H9 (cell line): Measurements from ENCODE around the gene PEX10. TPM values are rescaled to one million over a fixed set of nuclear protein-coding genes. Genes with fewer than 3 reads are reported as not detected.

Experiments used
- DNase-seq: peaks from one replicate; pipeline ENCODE4 v3.0.0-alpha.2; 2017
- H2AFZ ChIP-seq: one replicate; pipeline ENCODE4 v1.6.1; 2013; ENCODE audit warnings: mild to moderate bottlenecking, low read length, control low read depth, moderate library complexity
- H2AK5ac ChIP-seq: 2 replicates; pipeline ENCODE4 v1.6.1; 2013; ENCODE audit warnings: low read length, control low read depth, mixed read lengths; ENCODE audit not compliant: insufficient read length
- H2BK120ac ChIP-seq: one replicate; pipeline ENCODE4 v1.6.1; 2013; ENCODE audit warnings: low read depth, mild to moderate bottlenecking, low read length, control low read depth, inconsistent platforms; ENCODE audit not compliant: poor library complexity, severe bottlenecking
- H2BK12ac ChIP-seq: 2 replicates; pipeline ENCODE4 v1.6.1; 2013; ENCODE audit warnings: low read length, control low read depth, mixed read lengths, low read depth; ENCODE audit not compliant: insufficient read length
- H2BK15ac ChIP-seq: 2 replicates; pipeline ENCODE4 v1.6.1; 2013; ENCODE audit warnings: low read depth, low read length, control low read depth
- H2BK20ac ChIP-seq: one replicate; pipeline ENCODE4 v1.6.1; 2013; ENCODE audit warnings: low read depth, mild to moderate bottlenecking, low read length, control low read depth, inconsistent platforms; ENCODE audit not compliant: poor library complexity, severe bottlenecking
- H2BK5ac ChIP-seq: 2 replicates; pipeline ENCODE4 v1.6.1; 2013; ENCODE audit warnings: low read length, control low read depth, mixed read lengths; ENCODE audit not compliant: insufficient read length
- H3K14ac ChIP-seq: 2 replicates; pipeline ENCODE4 v1.6.1; 2013; ENCODE audit warnings: low read length, control low read depth; ENCODE audit not compliant: insufficient read depth
- H3K18ac ChIP-seq: 2 replicates; pipeline ENCODE4 v1.6.1; 2013; ENCODE audit warnings: low read depth, mild to moderate bottlenecking, mixed read lengths, low read length, control low read depth; ENCODE audit not compliant: insufficient read length
- H3K23ac ChIP-seq: 2 replicates; pipeline ENCODE4 v1.6.1; 2013; ENCODE audit warnings: low read length, control low read depth, mixed read lengths, low read depth; ENCODE audit not compliant: insufficient read length
- H3K23me2 ChIP-seq: 2 replicates; pipeline ENCODE4 v1.6.1; 2013; ENCODE audit warnings: low read depth, mild to moderate bottlenecking, mixed read lengths, low read length, control low read depth; ENCODE audit not compliant: insufficient read length, poor library complexity, severe bottlenecking
- H3K27ac ChIP-seq: 2 replicates; pipeline ENCODE4 v1.5.1; 2013; ENCODE audit warnings: low read length, control low read depth, mixed read lengths, low read depth; ENCODE audit not compliant: insufficient read length
- H3K27me3 ChIP-seq: 2 replicates; pipeline ENCODE4 v1.6.1; 2013; ENCODE audit warnings: low read length, control low read depth, inconsistent platforms; ENCODE audit not compliant: insufficient read depth
- H3K4ac ChIP-seq: 2 replicates; pipeline ENCODE4 v1.6.1; 2013; ENCODE audit warnings: low read depth, mild to moderate bottlenecking, control low read depth, inconsistent platforms, low read length, moderate library complexity
- H3K4me1 ChIP-seq: 2 replicates; pipeline ENCODE4 v1.6.1; 2013; ENCODE audit warnings: low read length, control low read depth, inconsistent platforms; ENCODE audit not compliant: insufficient read depth
- H3K4me2 ChIP-seq: 2 replicates; pipeline ENCODE4 v1.6.1; 2013; ENCODE audit warnings: low read length, control low read depth, mixed read lengths; ENCODE audit not compliant: insufficient read length, insufficient read depth
- H3K56ac ChIP-seq: 2 replicates; pipeline ENCODE4 v1.6.1; 2013; ENCODE audit warnings: low read depth, mild to moderate bottlenecking, mixed read lengths, low read length, control low read depth; ENCODE audit not compliant: insufficient read length
- H3K79me1 ChIP-seq: 2 replicates; pipeline ENCODE4 v1.6.1; 2013; ENCODE audit warnings: low read depth, mild to moderate bottlenecking, moderate library complexity, low read length, control low read depth, inconsistent platforms; ENCODE audit not compliant: insufficient read depth, poor library complexity, severe bottlenecking
- H3K79me2 ChIP-seq: 2 replicates; pipeline ENCODE4 v1.6.1; 2013; ENCODE audit warnings: low read length, control low read depth, inconsistent platforms; ENCODE audit not compliant: insufficient read depth
- H3K9ac ChIP-seq: 2 replicates; pipeline ENCODE4 v1.6.1; 2013; ENCODE audit warnings: low read length, control low read depth, mixed read lengths; ENCODE audit not compliant: insufficient read length; ENCODE audit errors: extremely low read depth
- H3K9me3 ChIP-seq: one replicate; pipeline ENCODE4 v1.6.1; 2013; ENCODE audit warnings: low read depth, low read length, inconsistent platforms; ENCODE audit not compliant: control insufficient read depth
- H3T11ph ChIP-seq: one replicate; pipeline ENCODE4 v1.6.1; 2013; ENCODE audit warnings: mild to moderate bottlenecking, low read length, control low read depth, inconsistent platforms
- H4K20me1 ChIP-seq: one replicate; pipeline ENCODE4 v1.6.1; 2013; ENCODE audit not compliant: control insufficient read depth, insufficient read length, insufficient read depth
- H4K5ac ChIP-seq: 2 replicates; pipeline ENCODE4 v1.6.1; 2013; ENCODE audit warnings: low read depth, mild to moderate bottlenecking, mixed read lengths, low read length, control low read depth; ENCODE audit not compliant: insufficient read length
- H4K8ac ChIP-seq: replicated peaks from 2 replicates; pipeline ENCODE4 v1.6.1; 2013; ENCODE audit warnings: low read length, control low read depth, mixed read lengths, low read depth; ENCODE audit not compliant: insufficient read length
- H4K91ac ChIP-seq: 2 replicates; pipeline ENCODE4 v1.6.1; 2013; ENCODE audit warnings: low read depth, mild to moderate bottlenecking, moderate library complexity, mixed read lengths, low read length, control low read depth; ENCODE audit not compliant: insufficient read length
- H3K27ac Mint-ChIP-seq, 3 experiments: 2 replicates in 2 of 3; 3 replicates in 1 of 3; pipeline ENCODE4 v1.8.0; 2020 to 2021; ENCODE audit warnings: mixed read lengths in 3 of 3, mild to moderate bottlenecking in 1 of 3, moderate library complexity in 1 of 3
- H3K27me3 Mint-ChIP-seq: 2 replicates; pipeline ENCODE4 v1.8.0; 2021; ENCODE audit warnings: low read depth, mild to moderate bottlenecking, moderate library complexity, mixed read lengths
- H3K36me3 Mint-ChIP-seq, 3 experiments: 2 replicates in 2 of 3; 3 replicates in 1 of 3; pipeline ENCODE4 v1.8.0; 2020 to 2021; ENCODE audit warnings: low read depth in 3 of 3, mixed read lengths in 3 of 3; ENCODE audit not compliant: insufficient read depth in 1 of 3
- H3K4me1 Mint-ChIP-seq, 2 experiments: 2 replicates each; pipeline ENCODE4 v1.8.0; 2020; ENCODE audit warnings: mixed read lengths in 2 of 2
- H3K4me3 Mint-ChIP-seq, 2 experiments: 2 replicates in 1 of 2; 3 replicates in 1 of 2; pipeline ENCODE4 v1.8.0; 2020 to 2021; ENCODE audit warnings: mild to moderate bottlenecking in 2 of 2, mixed read lengths in 2 of 2, moderate library complexity in 1 of 2
- H3K9me3 Mint-ChIP-seq, 2 experiments: 2 replicates in 1 of 2; 3 replicates in 1 of 2; pipeline ENCODE4 v1.8.0; 2020; ENCODE audit warnings: mild to moderate bottlenecking in 2 of 2, mixed read lengths in 2 of 2, moderate library complexity in 1 of 2
- CTCF ChIP-seq: fragments of 200-600 bp; sonication (generic); conservative IDR thresholded peaks from 3 replicates; pipeline ENCODE4 v1.8.0; 2021; ENCODE audit warnings: antibody characterized with exemption, mild to moderate bottlenecking
- WGBS: extraction: QIAGEN DNeasy Blood & Tissue Kit; methylation state at CpG from one replicate; pipeline ENCODE4 v1.1.7; 2013; ENCODE audit warnings: missing lambda C conversion rate, low lambda C conversion rate, mixed read lengths; ENCODE audit not compliant: insufficient read length; ENCODE audit errors: extremely low coverage; 5-methylcytosine and 5-hydroxymethylcytosine counted together
- total RNA-seq: library from RNA; stranded (reverse); gene quantifications from 2 replicates; pipeline ENCODE4 v1.2.1, GENCODE V29; 2021

PEX10 gene
- total RNA-seq, 1 experiment from 2014 or later = 34.4 TPM

- Histone ChIP-seq H3K9me3 (no peaks in the 10 kb centered on the region), H3T11ph (no peak overlapping the region), H2BK120ac (no peak overlapping the region), H3K27me3 (no peaks in the 10 kb centered on the region), H3K27ac (no peak overlapping the region), H3K79me1 (no peaks in the 10 kb centered on the region), H3K79me2 (no peaks in the 10 kb centered on the region), H2BK15ac (no peak overlapping the region), H4K5ac (no peak overlapping the region), H3K56ac (no peak overlapping the region), H4K91ac (no peak overlapping the region), H2BK5ac (no peak overlapping the region), H4K20me1 (no peaks in the 10 kb centered on the region), H2BK20ac (no peak overlapping the region), H2BK12ac (no peak overlapping the region), H4K8ac (no peak overlapping the region), H3K9ac (no peak overlapping the region), H3K4ac (no peak overlapping the region), H3K4me2 (no peak overlapping the region), H3K4me1 (no peaks in the 10 kb centered on the region), H3K23ac (no peak overlapping the region), H2AK5ac (no peak overlapping the region), H3K23me2 (no peaks in the 10 kb centered on the region), H2AFZ (no peak overlapping the region), H3K14ac (no peak overlapping the region), H3K18ac (no peak overlapping the region)
- H3K36me3 Mint-ChIP-seq = no peaks in the 10 kb centered on the region; a peak in 1 of 7 replicates
- no peaks in the 10 kb centered on the region for H3K4me1 Mint-ChIP-seq
- TF ChIP-seq CTCF = no peak
- no peaks in the 10 kb centered on the region; the same call in none of the 2 replicates for H3K27me3 Mint-ChIP-seq
- DNase-seq = no peak
- no peak overlapping the region for H3K27ac Mint-ChIP-seq
- WGBS = no CpG with 5 or more reads among the region's 16 CpGs
- H3K4me3 Mint-ChIP-seq = no peak overlapping the region
- no peaks in the 10 kb centered on the region for H3K9me3 Mint-ChIP-seq
Observed at GRCh38 chr1:2377751-2378440, 34.5 kb downstream of the PEX10 start.
